ENCODE measurements around the gene CDH16. TPM values are rescaled to one million over a fixed set of nuclear protein-coding genes. Genes with fewer than 3 reads are reported as not detected.
A peak's percentile ranks its signal among the peaks of the same experiment; 100 is the strongest.

The CDH16 gene
- total and polyA plus RNA-seq, 7 donors = 0.53 to 3.3 (median 0.75) TPM; not detected in 2

DNA sequence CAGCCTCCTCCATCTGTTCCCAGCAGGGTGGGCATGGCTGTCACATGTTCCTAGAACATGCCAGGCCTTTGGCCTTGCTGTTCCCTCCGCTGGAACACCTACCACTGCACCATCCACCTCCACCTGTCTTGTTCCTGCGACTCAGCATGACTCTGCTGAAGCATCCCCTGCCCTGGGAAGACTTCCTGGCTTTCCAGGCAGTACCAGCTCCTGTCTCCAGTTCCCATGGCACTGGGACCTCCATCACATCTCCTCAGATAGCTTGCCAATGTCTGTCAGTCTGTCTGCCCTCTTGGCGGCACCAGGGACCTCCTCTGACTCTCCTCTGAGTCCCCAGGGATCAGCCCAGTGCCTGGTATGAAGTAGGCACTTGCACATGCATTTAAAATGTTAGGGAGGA lies 22.7 kb downstream of the CDH16 start:
- no peaks in the 10 kb centered on the region for H3K27me3 ChIP-seq (ENCODE audit: insufficient read depth in 3 of 3, low read length in 2 of 3)
- TF ChIP-seq, protein P1, sequence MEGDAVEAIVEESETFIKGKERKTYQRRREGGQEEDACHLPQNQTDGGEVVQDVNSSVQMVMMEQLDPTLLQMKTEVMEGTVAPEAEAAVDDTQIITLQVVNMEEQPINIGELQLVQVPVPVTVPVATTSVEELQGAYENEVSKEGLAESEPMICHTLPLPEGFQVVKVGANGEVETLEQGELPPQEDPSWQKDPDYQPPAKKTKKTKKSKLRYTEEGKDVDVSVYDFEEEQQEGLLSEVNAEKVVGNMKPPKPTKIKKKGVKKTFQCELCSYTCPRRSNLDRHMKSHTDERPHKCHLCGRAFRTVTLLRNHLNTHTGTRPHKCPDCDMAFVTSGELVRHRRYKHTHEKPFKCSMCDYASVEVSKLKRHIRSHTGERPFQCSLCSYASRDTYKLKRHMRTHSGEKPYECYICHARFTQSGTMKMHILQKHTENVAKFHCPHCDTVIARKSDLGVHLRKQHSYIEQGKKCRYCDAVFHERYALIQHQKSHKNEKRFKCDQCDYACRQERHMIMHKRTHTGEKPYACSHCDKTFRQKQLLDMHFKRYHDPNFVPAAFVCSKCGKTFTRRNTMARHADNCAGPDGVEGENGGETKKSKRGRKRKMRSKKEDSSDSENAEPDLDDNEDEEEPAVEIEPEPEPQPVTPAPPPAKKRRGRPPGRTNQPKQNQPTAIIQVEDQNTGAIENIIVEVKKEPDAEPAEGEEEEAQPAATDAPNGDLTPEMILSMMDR (IDR thresholded peaks at IDR 0.05) = no peak
- WGBS, 3 donors = 90 to 96% (median 92%) methylated on average over 3 of the region's 3 CpGs
- no peak overlapping the region for H3K27ac ChIP-seq
- intact Hi-C loops (cut with DNase I) = loop anchor here (5.0 to 10.0 kb wide), 3 partner anchors 36 to 59 kb away; partner anchors contain the start of gene CIAO2B (in 1 of the 2)
- DNase-seq (no peak), ATAC-seq (no peak)
- H3K4me1 ChIP-seq = peaks cover 24% of the 10 kb centered on the region
- H3K9me3 ChIP-seq = no peaks in the 10 kb centered on the region
- no peak overlapping the region for H3K4me3 ChIP-seq
- H3K36me3 ChIP-seq (ENCODE audit: insufficient read depth in 1 of 2, low read depth in 1 of 2) = no peaks in the 10 kb centered on the region

DNA sequence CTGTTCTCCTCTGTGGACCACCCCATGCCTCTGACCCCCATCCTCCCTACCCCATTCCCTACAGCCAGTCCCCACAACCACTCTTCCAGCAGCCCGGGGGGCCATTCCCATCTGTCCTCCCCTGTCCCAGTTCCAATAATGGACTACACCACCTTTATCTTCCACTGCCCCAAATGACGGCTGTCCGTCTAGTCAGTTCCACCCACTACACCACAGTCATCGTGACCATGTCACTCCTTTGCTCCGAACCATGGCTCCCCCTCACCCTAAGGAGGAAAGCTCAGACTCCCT lies 23.1 kb downstream of the CDH16 start:
- Histone ChIP-seq H3K36me3 (ENCODE audit: insufficient read depth in 1 of 2, low read depth in 1 of 2) (no peaks in the 10 kb centered on the region), H3K9me3 (no peaks in the 10 kb centered on the region), H3K4me3 (no peak overlapping the region), H3K27ac (peak overlapping the region; percentile 30), H3K27me3 (ENCODE audit: insufficient read depth in 3 of 3, low read length in 2 of 3) (no peaks in the 10 kb centered on the region), H3K4me1 (peaks cover 21% of the 10 kb centered on the region)
- intact Hi-C loops (cut with DNase I) = loop anchor here (5.0 to 10.0 kb wide), 3 partner anchors 37 to 59 kb away; partner anchors contain the start of gene CIAO2B (in 1 of the 2)
- no peak for ATAC-seq
- TF ChIP-seq, protein P1 (IDR thresholded peaks at IDR 0.05) = no peak
- WGBS, 3 donors = 81 to 95% (median 83%) methylated on average over 5 of the region's 5 CpGs
- no peak for DNase-seq

DNA sequence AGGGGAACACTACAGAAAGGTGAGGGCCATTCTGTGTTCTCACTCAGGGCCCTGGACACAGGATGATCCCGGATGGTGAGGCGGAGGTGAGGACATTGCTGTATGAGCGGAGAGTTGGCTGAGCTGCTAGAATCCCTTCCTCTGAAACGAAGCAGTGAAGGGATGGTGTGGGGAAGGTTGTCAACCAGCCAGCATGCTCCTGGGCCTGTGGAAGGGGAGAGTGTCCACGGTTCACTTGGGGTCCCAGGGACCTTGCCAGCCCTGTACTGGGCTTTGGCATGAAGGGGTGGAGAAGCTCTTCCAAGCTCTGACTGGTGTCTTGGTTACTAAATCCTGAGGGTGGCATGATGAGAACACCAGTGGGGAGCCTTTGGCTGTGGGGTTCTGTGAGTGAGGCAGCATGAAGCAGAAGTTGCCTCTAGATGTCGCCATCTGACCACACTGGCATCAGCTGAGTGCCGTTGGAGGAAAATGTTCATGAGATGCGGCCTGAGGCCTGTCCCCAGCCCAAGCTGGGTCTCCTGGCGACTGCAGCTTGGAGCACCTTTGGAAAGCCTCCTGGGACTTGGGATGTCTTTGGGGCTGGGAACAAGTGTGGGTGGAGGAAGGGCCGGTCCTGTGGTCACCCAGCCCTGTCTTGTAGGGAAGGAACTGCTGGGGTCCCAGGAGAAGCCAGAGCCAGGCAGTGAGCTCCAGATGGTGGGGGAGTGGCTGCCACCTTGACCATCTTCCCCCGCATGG lies 23.6 kb downstream of the CDH16 start:
- DNase-seq (peak; percentile 64 to 78), ATAC-seq (peak; percentile 69 to 79 (median 76))
- no peak overlapping the region for H3K4me3 ChIP-seq
- H3K36me3 ChIP-seq (ENCODE audit: insufficient read depth in 1 of 2, low read depth in 1 of 2) = no peaks in the 10 kb centered on the region
- H3K27me3 ChIP-seq (ENCODE audit: insufficient read depth in 3 of 3, low read length in 2 of 3) = no peaks in the 10 kb centered on the region
- TF ChIP-seq, protein P1 (IDR thresholded peaks at IDR 0.05) = peak; percentile 83
- 33 to 41% (median 37%) methylated on average over 11 of the region's 11 CpGs for WGBS, 3 donors
- H3K9me3 ChIP-seq = no peaks in the 10 kb centered on the region
- H3K4me1 ChIP-seq = peaks cover 17% of the 10 kb centered on the region
- H3K27ac ChIP-seq = peak overlapping the region; percentile 30
- intact Hi-C loops (cut with DNase I) = loop anchor here (5.0 to 10.0 kb wide), 4 partner anchors 37 to 262 kb away; partner anchors contain the start of genes CIAO2B (in 1 of the 2), FBXL8 (in 1 of the 2) and TRADD (in 1 of the 2)

DNA sequence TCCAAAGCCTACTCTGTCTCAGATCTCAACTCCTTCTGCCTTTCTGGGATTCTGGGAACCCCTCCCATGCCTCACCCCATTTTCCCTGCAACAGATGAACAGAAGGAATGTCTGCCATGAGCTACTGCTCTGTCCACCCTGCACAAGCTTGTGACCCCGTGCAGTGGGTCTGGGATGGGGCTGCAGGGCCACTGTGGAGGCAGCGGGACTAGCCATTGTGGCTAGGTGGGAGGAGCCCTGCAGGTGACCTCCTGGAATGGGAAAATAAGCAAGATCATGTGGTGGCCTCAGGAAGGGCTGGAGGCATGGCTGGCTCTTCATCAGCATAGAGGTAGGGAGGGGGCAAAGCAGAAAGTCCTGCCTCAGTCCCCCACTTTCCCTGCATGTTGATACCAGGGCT lies 24.6 kb downstream of the CDH16 start:
- Histone ChIP-seq H3K27ac (no peak overlapping the region), H3K36me3 (ENCODE audit: insufficient read depth in 1 of 2, low read depth in 1 of 2) (no peaks in the 10 kb centered on the region), H3K9me3 (no peaks in the 10 kb centered on the region), H3K4me3 (no peak overlapping the region), H3K27me3 (ENCODE audit: insufficient read depth in 3 of 3, low read length in 2 of 3) (no peaks in the 10 kb centered on the region), H3K4me1 (peaks cover 7% of the 10 kb centered on the region)
- DNase-seq = no peak
- TF ChIP-seq, protein P1 (IDR thresholded peaks at IDR 0.05) = no peak
- no peak for ATAC-seq
- intact Hi-C loops (cut with DNase I) = loop anchor here (5.0 to 10.0 kb wide), 2 partner anchors 61 to 263 kb away; partner anchors contain the start of genes FBXL8 (in 1 of the 2) and TRADD (in 1 of the 2)
- 61 to 77% (median 74%) methylated on average over 2 of the region's 2 CpGs for WGBS, 3 donors

Measured in psoas muscle (tissue), 8 donors.